ENCODE measurements around the gene DCDC2.
"Not testable (repeated sequence)": the region's sequence is repeated elsewhere in the genome, so short reads cannot be mapped to it uniquely, and the experiment has no call there.

Gene DCDC2

GRCh38 chr6:24323632-24324337 lies 34.1 kb downstream of the DCDC2 start:
- no peak for DNase-seq

- no peak for DNase-seq
These were observed 34.9 kb downstream of the DCDC2 start for GRCh38 chr6:24322924-24323323.

- DNase-seq = not testable (repeated sequence)
These were observed 35.4 kb downstream of the DCDC2 start for GRCh38 chr6:24322446-24322845.

- DNase-seq = no peak
These were observed 36.2 kb downstream of the DCDC2 start for GRCh38 chr6:24321538-24322162.

GRCh38 chr6:24313251-24314141 lies 44.4 kb downstream of the DCDC2 start:
- no peak for DNase-seq

- not testable (repeated sequence) for DNase-seq
These were observed 46.1 kb downstream of the DCDC2 start for GRCh38 chr6:24311775-24312174.

- DNase-seq = no peak
These were observed 50.0 kb downstream of the DCDC2 start for GRCh38 chr6:24307881-24308280.

GRCh38 chr6:24306936-24307335 lies 50.9 kb downstream of the DCDC2 start:
- DNase-seq = no peak

- DNase-seq = no peak
These were observed 51.8 kb downstream of the DCDC2 start for GRCh38 chr6:24306038-24306437.

GRCh38 chr6:24296944-24297343 lies 60.9 kb downstream of the DCDC2 start:
- DNase-seq = no peak

- not testable (repeated sequence) for DNase-seq
These were observed 64.0 kb downstream of the DCDC2 start for GRCh38 chr6:24293852-24294251.

- DNase-seq = no peak
These were observed 70.6 kb downstream of the DCDC2 start for GRCh38 chr6:24287239-24287638.

- DNase-seq = no peak
These were observed 73.9 kb downstream of the DCDC2 start for GRCh38 chr6:24284006-24284405.

GRCh38 chr6:24283043-24283985 lies 74.5 kb downstream of the DCDC2 start:
- DNase-seq = peak; percentile 23

- DNase-seq = no peak
These were observed 83.3 kb downstream of the DCDC2 start for GRCh38 chr6:24274441-24275083.

- DNase-seq = no peak
These were observed 84.6 kb downstream of the DCDC2 start for GRCh38 chr6:24273096-24273870.

- DNase-seq = no peak
These were observed 85.3 kb downstream of the DCDC2 start for GRCh38 chr6:24272553-24272952.

- DNase-seq = no peak
These were observed 85.7 kb downstream of the DCDC2 start for GRCh38 chr6:24272148-24272547.

GRCh38 chr6:24270011-24270410 lies 87.8 kb downstream of the DCDC2 start:
- DNase-seq = no peak

GRCh38 chr6:24258214-24258613 lies 99.6 kb downstream of the DCDC2 start:
- DNase-seq = not testable (repeated sequence)

GRCh38 chr6:24257282-24257681 lies 100.6 kb downstream of the DCDC2 start:
- DNase-seq = no peak
